HCT116 (cell line): Measurements from ENCODE around the gene LDB2. TPM values are rescaled to one million over a fixed set of nuclear protein-coding genes. Genes with fewer than 3 reads are reported as not detected.
"Not testable (repeated sequence)": the region's sequence is repeated elsewhere in the genome, so short reads cannot be mapped to it uniquely, and the experiment has no call there.

Experiments used
- ATAC-seq: fragments of 200-7000 bp; cut with Tn5 transposase; 2 replicates; pipeline ENCODE4 v1.9.1; 2020; ENCODE audit warnings: mild to moderate bottlenecking, moderate library complexity
- BruUV-seq: library from RNA; stranded (reverse); fragments of 400-500 nt; replicated peaks from 2 replicates; lab custom pipeline; 2021; lab: Mats Ljungman, UMichigan
- CTCF ChIA-PET: fragments of 300-600 bp; sonication (Branson Sonifier 250); formaldehyde crosslinking; loops from one replicate; lab custom pipeline; 2021; ENCODE audit warnings: antibody characterized with exemption; lab: Charles Lee
- POLR2A ChIA-PET: fragments of 300-600, 350-600 bp; sonication (Branson Sonifier 250); formaldehyde crosslinking; loops from one replicate; lab custom pipeline; 2021; ENCODE audit warnings: antibody characterized with exemption; lab: Charles Lee
- RAD21 ChIA-PET, 2 experiments: fragments of 300-600 bp; sonication (Branson Sonifier 250); formaldehyde crosslinking; loops; one replicate each; lab custom pipeline; 2023; ENCODE audit warnings: low total read pairs in 2 of 2; ENCODE audit not compliant: uncharacterized antibody in 2 of 2, unreplicated experiment in 2 of 2, low non-redundant PET in 1 of 2; lab: Charles Lee
- DNase-seq: peaks from one replicate; pipeline ENCODE4 v3.0.0-alpha.2; 2010; ENCODE audit warnings: low read depth, low spot score
- H2AFZ ChIP-seq: fragments of 200-600 bp; shearing (Covaris generic), sonication (generic); 2 replicates; pipeline ENCODE4 v1.6.1; 2017; ENCODE audit warnings: low read depth, mixed run types, mixed read lengths, antibody characterized with exemption, low read length; ENCODE audit not compliant: poor library complexity, severe bottlenecking
- H3K27ac ChIP-seq: 2 replicates; pipeline ENCODE4 v1.5.1; 2012; ENCODE audit warnings: low read depth, low read length
- H3K27me3 ChIP-seq: fragments of 200-600 bp; sonication (generic); 2 replicates; pipeline ENCODE4 v1.6.1; 2016; ENCODE audit warnings: mixed run types, low read length, mixed read lengths; ENCODE audit not compliant: insufficient read depth
- H3K36me3 ChIP-seq, 2 experiments: fragments of 200-500 bp in 1 of 2; fragments of 200-600 bp in 1 of 2; sonication (Bioruptor generic) in 1 of 2; sonication (generic) in 1 of 2; 2 replicates each; pipeline versions ENCODE4 v1.5.1 to v1.6.1; 2014 to 2016; ENCODE audit warnings: low read length in 2 of 2, inconsistent platforms in 1 of 2, mixed read lengths in 1 of 2, mixed run types in 1 of 2; ENCODE audit not compliant: insufficient read depth in 2 of 2, control insufficient read depth in 1 of 2
- H3K4me1 ChIP-seq, 2 experiments: fragments of 200-600 bp in 1 of 2; sonication (generic) in 1 of 2; 2 replicates each; pipeline versions ENCODE4 v1.5.1 to v1.6.1; 2012 to 2017; ENCODE audit warnings: low read length in 2 of 2, inconsistent platforms in 1 of 2, mild to moderate bottlenecking in 1 of 2, mixed read lengths in 1 of 2, mixed run types in 1 of 2, moderate library complexity in 1 of 2; ENCODE audit not compliant: insufficient read depth in 2 of 2, control insufficient read depth in 1 of 2
- H3K4me2 ChIP-seq: fragments of 200-600 bp; sonication (generic); 2 replicates; pipeline ENCODE4 v1.6.1; 2017; ENCODE audit warnings: mixed run types, low read length, mixed read lengths
- H3K4me3 ChIP-seq, 2 experiments: fragments of 200-600 bp in 1 of 2; sonication (generic) in 1 of 2; replicated peaks in 1 of 2; 2 replicates each; pipeline ENCODE4 v1.5.1; 2011 to 2016; ENCODE audit warnings: low read length in 2 of 2, control low read depth in 1 of 2, low read depth in 1 of 2, mild to moderate bottlenecking in 1 of 2, mixed read lengths in 1 of 2, mixed run types in 1 of 2
- H3K79me2 ChIP-seq: fragments of 200-600 bp; sonication (generic); 2 replicates; pipeline ENCODE4 v1.6.1; 2017; ENCODE audit warnings: mild to moderate bottlenecking, mixed run types, low read length, moderate library complexity, mixed read lengths; ENCODE audit not compliant: insufficient read depth
- H3K9ac ChIP-seq: fragments of 200-600 bp; sonication (generic); 2 replicates; pipeline ENCODE4 v1.6.1; 2016; ENCODE audit warnings: low read length, mixed read lengths
- H3K9me2 ChIP-seq: fragments of 200-600 bp; sonication (generic), shearing (Covaris generic); 2 replicates; pipeline ENCODE4 v1.6.1; 2017; ENCODE audit warnings: mixed run types, mild to moderate bottlenecking, moderate library complexity; ENCODE audit not compliant: insufficient read depth
- H3K9me3 ChIP-seq, 2 experiments: fragments of 200-500 bp in 1 of 2; fragments of 200-600 bp in 1 of 2; sonication (Bioruptor generic) in 1 of 2; sonication (generic) in 1 of 2; 2 replicates each; pipeline ENCODE4 v1.6.1; 2014 to 2017; ENCODE audit warnings: low read length in 2 of 2, mixed read lengths in 2 of 2, inconsistent platforms in 1 of 2, low read depth in 1 of 2, mild to moderate bottlenecking in 1 of 2, mixed run types in 1 of 2, moderate library complexity in 1 of 2; ENCODE audit not compliant: control insufficient read depth in 1 of 2, insufficient read depth in 1 of 2
- H4K20me1 ChIP-seq: fragments of 200-600 bp; sonication (generic), shearing (Covaris generic); 2 replicates; pipeline ENCODE4 v1.6.1; 2017; ENCODE audit warnings: mixed run types, mild to moderate bottlenecking, moderate library complexity; ENCODE audit not compliant: insufficient read depth
- CBX3 ChIP-seq: IDR thresholded peaks from 2 replicates; pipeline ENCODE4 v1.6.1; 2012; ENCODE audit warnings: low read depth
- CEBPB ChIP-seq: IDR thresholded peaks from 2 replicates; pipeline ENCODE4 v1.6.1; 2012; ENCODE audit warnings: low read depth
- CTCF ChIP-seq, 3 experiments: fragments of 200-600 bp in 1 of 3; sonication (generic) in 1 of 3; IDR thresholded peaks in 2 of 3; conservative IDR thresholded peaks in 1 of 3; 2 replicates each; pipeline ENCODE4 v1.5.1; 2012 to 2017; ENCODE audit warnings: low read depth in 2 of 3, low read length in 2 of 3, antibody characterized with exemption in 1 of 3, borderline replicate concordance in 1 of 3, control low read depth in 1 of 3, mild to moderate bottlenecking in 1 of 3, mixed read lengths in 1 of 3, mixed run types in 1 of 3, moderate library complexity in 1 of 3; ENCODE audit not compliant: insufficient read depth in 1 of 3
- ELF1 ChIP-seq: IDR thresholded peaks from 2 replicates; pipeline ENCODE4 v1.6.1; 2012; ENCODE audit warnings: low read depth, borderline replicate concordance
- EZH2 ChIP-seq: fragments of 200-600 bp; sonication (generic); IDR thresholded peaks from 2 replicates; pipeline ENCODE4 v1.6.1; 2017; ENCODE audit warnings: antibody characterized with exemption, mixed run types
- EZH2phosphoT487 ChIP-seq: fragments of 200-600 bp; IDR thresholded peaks from 2 replicates; pipeline ENCODE4 v1.6.1; 2018; ENCODE audit warnings: antibody characterized with exemption, borderline replicate concordance
- FOSL1 ChIP-seq: IDR thresholded peaks from 2 replicates; pipeline ENCODE4 v1.6.1; 2012; ENCODE audit warnings: low read depth
- JUND ChIP-seq: IDR thresholded peaks from 2 replicates; pipeline ENCODE4 v1.6.1; 2012
- POLR2A ChIP-seq: IDR thresholded peaks from 2 replicates; pipeline ENCODE4 v1.7.0; 2011; ENCODE audit warnings: borderline replicate concordance; ENCODE audit not compliant: insufficient read depth, insufficient read length; ENCODE audit errors: extremely low read depth
- POLR2AphosphoS5 ChIP-seq: IDR thresholded peaks from 2 replicates; pipeline ENCODE4 v1.6.1; 2011; ENCODE audit warnings: mild to moderate bottlenecking, low read depth, low read length, moderate library complexity
- RAD21 ChIP-seq: IDR thresholded peaks from 2 replicates; pipeline ENCODE4 v1.6.1; 2012; ENCODE audit warnings: low read depth, mild to moderate bottlenecking
- SIN3A ChIP-seq: IDR thresholded peaks from 2 replicates; pipeline ENCODE4 v1.6.1; 2012; ENCODE audit warnings: low read depth
- SP1 ChIP-seq: IDR thresholded peaks from 2 replicates; pipeline ENCODE4 v1.6.1; 2012; ENCODE audit warnings: low read depth
- SRF ChIP-seq: IDR thresholded peaks from 2 replicates; pipeline ENCODE4 v1.6.1; 2012; ENCODE audit warnings: low read depth
- TCF7L2 ChIP-seq: IDR thresholded peaks from 2 replicates; pipeline ENCODE4 v1.7.0; 2011; ENCODE audit warnings: borderline replicate concordance, inconsistent platforms; ENCODE audit not compliant: insufficient read depth, insufficient read length; ENCODE audit errors: extremely low read depth
- YY1 ChIP-seq: IDR thresholded peaks from 2 replicates; pipeline ENCODE4 v1.6.1; 2011; ENCODE audit warnings: low read length, low read depth, moderate library complexity, mild to moderate bottlenecking; ENCODE audit not compliant: insufficient replicate concordance; ENCODE audit errors: extremely low read depth
- ZFX ChIP-seq: fragments of 450-650 bp; IDR thresholded peaks from 2 replicates; pipeline ENCODE4 v1.6.1; 2017
- ZNF274 ChIP-seq: fragments of 200-500 bp; sonication (Bioruptor generic); IDR thresholded peaks from 2 replicates; pipeline ENCODE4 v1.6.1; 2014; ENCODE audit warnings: mild to moderate bottlenecking, low read depth, low read length, inconsistent platforms
- intact Hi-C: fragments of 100-400 bp; cut with micrococcal nuclease; formaldehyde crosslinking; loops from 2 replicates; pipeline ENCODE4 v1.10.0; 2022
- total RNA-seq: library from RNA; stranded (reverse); gene quantifications from one replicate; pipeline ENCODE4 v1.2.1, GENCODE V29; 2021; ENCODE audit not compliant: unreplicated experiment
- TF ChIP-seq, protein P1 (sequence below): IDR thresholded peaks from 2 replicates; pipeline ENCODE4 v1.6.1; 2012; ENCODE audit warnings: low read depth
- TF ChIP-seq, protein P2 (sequence below): IDR thresholded peaks from 2 replicates; pipeline ENCODE4 v1.6.1; 2012

LDB2 gene
- total RNA-seq, 1 experiment from 2014 or later: 0.12 TPM

DNA sequence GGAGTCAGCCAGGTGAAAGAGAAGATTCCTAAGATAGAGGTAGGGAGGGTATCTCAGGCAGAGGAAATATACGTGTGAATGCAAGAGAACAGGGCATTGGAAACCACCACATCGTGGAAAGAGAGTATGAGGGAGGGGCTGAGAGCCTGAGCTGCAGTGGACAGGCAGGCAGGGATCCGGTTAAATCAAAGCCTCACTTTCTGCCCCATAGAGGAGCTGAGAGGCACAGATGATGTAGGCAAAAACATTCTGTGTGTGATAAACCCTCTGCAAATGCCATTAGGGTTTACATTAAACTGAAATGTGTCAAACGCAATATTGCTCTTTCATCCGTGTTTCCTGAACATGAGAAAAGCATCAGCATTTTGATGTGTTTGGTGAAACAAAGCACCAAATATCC, 374.0 kb downstream of the LDB2 start:
- POLR2A ChIA-PET: no interaction called here
- H3K9ac ChIP-seq: no peak overlapping the region
- TF ChIP-seq CTCF (IDR thresholded peaks at IDR 0.05 in 2 of 3, conservative IDR thresholded peaks at IDR 0.05 in 1 of 3; ENCODE audit: borderline replicate concordance in 1 of 3, insufficient read depth in 1 of 3, low read depth in 2 of 3, low read length in 2 of 3): no peak
- TF ChIP-seq EZH2: no peak
- no peak for TF ChIP-seq SRF
- no peak for TF ChIP-seq CEBPB
- TF ChIP-seq, protein P1, sequence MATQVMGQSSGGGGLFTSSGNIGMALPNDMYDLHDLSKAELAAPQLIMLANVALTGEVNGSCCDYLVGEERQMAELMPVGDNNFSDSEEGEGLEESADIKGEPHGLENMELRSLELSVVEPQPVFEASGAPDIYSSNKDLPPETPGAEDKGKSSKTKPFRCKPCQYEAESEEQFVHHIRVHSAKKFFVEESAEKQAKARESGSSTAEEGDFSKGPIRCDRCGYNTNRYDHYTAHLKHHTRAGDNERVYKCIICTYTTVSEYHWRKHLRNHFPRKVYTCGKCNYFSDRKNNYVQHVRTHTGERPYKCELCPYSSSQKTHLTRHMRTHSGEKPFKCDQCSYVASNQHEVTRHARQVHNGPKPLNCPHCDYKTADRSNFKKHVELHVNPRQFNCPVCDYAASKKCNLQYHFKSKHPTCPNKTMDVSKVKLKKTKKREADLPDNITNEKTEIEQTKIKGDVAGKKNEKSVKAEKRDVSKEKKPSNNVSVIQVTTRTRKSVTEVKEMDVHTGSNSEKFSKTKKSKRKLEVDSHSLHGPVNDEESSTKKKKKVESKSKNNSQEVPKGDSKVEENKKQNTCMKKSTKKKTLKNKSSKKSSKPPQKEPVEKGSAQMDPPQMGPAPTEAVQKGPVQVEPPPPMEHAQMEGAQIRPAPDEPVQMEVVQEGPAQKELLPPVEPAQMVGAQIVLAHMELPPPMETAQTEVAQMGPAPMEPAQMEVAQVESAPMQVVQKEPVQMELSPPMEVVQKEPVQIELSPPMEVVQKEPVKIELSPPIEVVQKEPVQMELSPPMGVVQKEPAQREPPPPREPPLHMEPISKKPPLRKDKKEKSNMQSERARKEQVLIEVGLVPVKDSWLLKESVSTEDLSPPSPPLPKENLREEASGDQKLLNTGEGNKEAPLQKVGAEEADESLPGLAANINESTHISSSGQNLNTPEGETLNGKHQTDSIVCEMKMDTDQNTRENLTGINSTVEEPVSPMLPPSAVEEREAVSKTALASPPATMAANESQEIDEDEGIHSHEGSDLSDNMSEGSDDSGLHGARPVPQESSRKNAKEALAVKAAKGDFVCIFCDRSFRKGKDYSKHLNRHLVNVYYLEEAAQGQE: no peak
- TF ChIP-seq SIN3A: no peak
- no peak for TF ChIP-seq ZNF274
- no peak for TF ChIP-seq SP1
- TF ChIP-seq EZH2phosphoT487: no peak
- TF ChIP-seq YY1: no peak
- no peak for TF ChIP-seq FOSL1
- TF ChIP-seq TCF7L2: no peak
- no peak for TF ChIP-seq RAD21
- TF ChIP-seq CBX3: no peak
- TF ChIP-seq JUND: no peak
- TF ChIP-seq, protein P2, sequence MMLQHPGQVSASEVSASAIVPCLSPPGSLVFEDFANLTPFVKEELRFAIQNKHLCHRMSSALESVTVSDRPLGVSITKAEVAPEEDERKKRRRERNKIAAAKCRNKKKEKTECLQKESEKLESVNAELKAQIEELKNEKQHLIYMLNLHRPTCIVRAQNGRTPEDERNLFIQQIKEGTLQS: no peak
- TF ChIP-seq POLR2A: no peak
- no peak for TF ChIP-seq ELF1
- no peak for TF ChIP-seq ZFX
- no peak for TF ChIP-seq POLR2AphosphoS5
- TF ChIP-seq, all 23 proteins: peak for 0
- Histone ChIP-seq H4K20me1 (no peaks in the 10 kb centered on the region), H3K4me3 (no peak overlapping the region), H3K27me3 (peaks cover 6% of the 10 kb centered on the region; the same call in 1 of the 2 replicates), H2AFZ (no peak overlapping the region), H3K27ac (no peak overlapping the region), H3K36me3 (no peaks in the 10 kb centered on the region), H3K4me1 (no peaks in the 10 kb centered on the region), H3K9me3 (no peaks in the 10 kb centered on the region), H3K79me2 (no peaks in the 10 kb centered on the region), H3K4me2 (no peak overlapping the region), H3K9me2 (no peaks in the 10 kb centered on the region)
- DNase-seq (no peak), ATAC-seq (no peak)
- CTCF ChIA-PET: no interaction called here
- RAD21 ChIA-PET: no interaction called here
- intact Hi-C loops: no loop called here
- BruUV-seq: no TSS peak

GRCh38 chr4:16523526-16523925, 374.9 kb downstream of the LDB2 start:
- CTCF ChIA-PET: not testable (repeated sequence)

More at GRCh38 chr4:16523526-16523925, 374.9 kb downstream of the LDB2 start:
- H4K20me1 ChIP-seq, ATAC-seq, H3K9me2 ChIP-seq, H3K4me2 ChIP-seq, H3K36me3 ChIP-seq, BruUV-seq, H3K4me3 ChIP-seq, H3K27ac ChIP-seq, H2AFZ ChIP-seq, H3K9ac ChIP-seq, POLR2A ChIA-PET, intact Hi-C loops, H3K9me3 ChIP-seq, DNase-seq, RAD21 ChIA-PET, H3K4me1 ChIP-seq, H3K79me2 ChIP-seq, H3K27me3 ChIP-seq: not testable (repeated sequence)
